Erythroblast (primary cell): ENCODE measurements around the gene ETS2.

Source experiments
- GATA1 ChIP-seq: IDR thresholded peaks from 2 replicates; pipeline ENCODE4 v1.6.1; 2011; ENCODE audit warnings: low read depth, mild to moderate bottlenecking, control low read depth, low read length, moderate library complexity
- POLR2A ChIP-seq: IDR thresholded peaks from 2 replicates; pipeline ENCODE4 v1.6.1; 2011; ENCODE audit warnings: mild to moderate bottlenecking, low read length

GRCh38 chr21:38807986-38808385 lies 2.3 kb downstream of the ETS2 start:
- peak; percentile 39 for TF ChIP-seq POLR2A
- TF ChIP-seq GATA1 = no peak
